NCI-H524 treated with DMSO at 0.1 percent for 48 hours (cell line): ENCODE results near the gene SLC25A26.
A peak's percentile ranks its signal among the peaks of the same experiment; 100 is the strongest.

Experiments
- DNase-seq: peaks from one replicate; lab custom pipeline; 2025; lab: John Stamatoyannopoulos, UW

The SLC25A26 gene

GRCh38 chr3:66396161-66396760, 175.5 kb downstream of the SLC25A26 start:
- no peak for DNase-seq

DNA sequence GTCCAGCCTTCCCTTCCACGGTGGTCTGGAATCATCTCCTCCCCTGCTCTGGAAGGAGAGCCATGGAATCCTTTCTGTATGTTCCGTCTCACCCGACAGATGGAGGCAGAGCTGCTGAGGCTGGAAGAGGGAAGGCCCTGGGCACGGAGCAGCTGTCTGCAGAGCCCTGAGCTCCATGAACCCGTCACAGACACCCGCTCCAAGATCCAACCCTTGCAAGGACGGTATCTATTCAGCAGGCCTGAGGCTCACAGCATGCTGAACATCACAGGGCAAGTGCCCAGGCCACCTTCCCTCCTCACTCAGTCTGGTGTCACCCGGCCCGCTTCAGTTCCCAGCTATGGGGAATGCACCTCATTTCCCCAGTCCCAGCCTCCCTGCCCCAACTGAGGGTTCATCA, 176.1 kb downstream of the SLC25A26 start:
- no peak for DNase-seq

DNA sequence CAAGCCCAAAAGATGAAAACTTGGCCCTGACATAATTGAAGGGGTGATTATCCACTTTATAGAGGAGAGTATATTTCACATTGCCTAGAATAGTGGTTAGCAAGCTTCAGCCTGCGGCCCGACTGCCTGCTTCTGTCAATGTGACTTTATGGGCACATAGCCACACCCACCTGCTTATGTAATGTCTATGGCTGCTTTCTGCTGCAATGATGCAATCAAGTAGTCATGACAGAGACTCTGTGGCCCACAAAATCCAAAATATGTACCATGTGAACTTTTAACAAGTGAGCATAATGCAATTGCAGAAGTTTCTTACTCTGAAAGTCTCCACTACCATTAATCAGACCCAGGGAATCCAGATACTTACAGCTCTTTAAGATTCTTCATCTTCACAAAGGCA, 176.9 kb downstream of the SLC25A26 start:
- no peak for DNase-seq

DNA sequence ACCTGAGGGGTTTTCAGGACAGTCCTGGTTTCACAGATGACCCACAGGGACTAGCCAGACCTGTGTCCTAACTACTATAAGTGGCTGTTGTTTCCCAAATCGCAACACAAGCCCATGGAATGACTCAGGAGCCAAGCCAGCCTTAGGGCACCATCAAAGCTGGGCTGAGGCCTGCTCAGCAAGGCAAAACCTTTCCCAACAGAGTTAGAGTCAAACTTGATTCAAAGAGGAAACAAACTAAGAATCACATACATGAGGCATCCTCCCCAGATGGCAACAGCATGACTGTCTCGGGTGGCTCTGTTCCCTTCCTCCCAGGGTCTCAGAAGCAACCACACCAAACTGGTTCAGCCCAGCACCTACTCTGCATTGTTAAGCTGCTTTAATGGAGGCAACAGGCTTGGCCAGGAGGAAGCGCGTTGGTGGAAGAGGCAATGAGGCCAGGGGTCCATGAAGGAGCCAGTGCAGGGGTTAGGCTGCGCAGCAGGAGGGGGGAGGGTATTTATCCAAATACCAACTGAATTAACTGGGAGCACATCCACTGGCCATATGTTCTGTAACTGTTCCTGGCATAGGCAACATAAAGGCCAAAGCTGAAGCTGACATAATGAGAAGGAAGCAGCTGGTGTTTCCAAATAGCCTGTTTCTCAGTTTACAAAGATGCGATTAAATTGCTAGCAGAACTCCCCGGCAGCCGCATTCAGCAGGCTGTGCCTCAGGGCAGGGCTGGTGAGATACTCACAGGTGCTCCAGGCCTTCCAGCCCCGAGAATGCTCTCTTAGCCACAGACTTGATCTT, 177.6 kb downstream of the SLC25A26 start:
- peak; percentile 96 for DNase-seq

DNA sequence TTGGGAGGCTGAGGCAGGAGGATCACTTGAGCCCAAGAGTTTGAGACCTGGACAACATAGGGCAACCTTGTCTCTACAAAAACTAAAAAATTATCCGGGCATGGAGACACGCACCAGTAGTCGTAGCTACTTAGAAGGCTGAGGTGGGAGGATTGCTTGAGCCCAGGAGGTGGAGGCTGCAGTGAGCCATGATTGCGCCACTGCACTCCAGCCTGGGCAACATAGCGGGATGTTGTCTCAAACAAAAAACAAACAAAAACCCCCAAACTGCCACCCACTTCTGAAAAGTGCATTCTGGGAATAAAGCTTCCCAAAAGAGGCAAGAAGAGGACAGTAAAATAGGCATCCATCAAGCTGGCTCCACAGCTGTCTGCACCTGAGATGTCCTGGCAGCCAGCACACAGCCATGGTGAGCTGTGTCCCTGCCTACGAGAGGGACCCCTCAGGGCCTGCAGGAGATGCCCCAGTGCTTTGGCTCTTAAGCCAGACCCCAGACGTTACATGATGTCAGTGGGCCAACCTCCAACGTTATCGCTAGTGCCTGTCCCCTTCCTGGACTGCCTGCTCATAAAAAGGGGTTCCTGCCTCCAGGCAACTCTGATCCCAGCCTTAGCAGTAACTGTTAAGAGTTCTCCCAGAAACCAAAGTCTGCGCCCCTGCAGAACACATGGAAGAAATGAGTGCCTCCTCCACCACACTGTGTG, 178.9 kb downstream of the SLC25A26 start:
- DNase-seq: no peak

GRCh38 chr3:66400411-66401156, 179.8 kb downstream of the SLC25A26 start:
- no peak for DNase-seq

DNA sequence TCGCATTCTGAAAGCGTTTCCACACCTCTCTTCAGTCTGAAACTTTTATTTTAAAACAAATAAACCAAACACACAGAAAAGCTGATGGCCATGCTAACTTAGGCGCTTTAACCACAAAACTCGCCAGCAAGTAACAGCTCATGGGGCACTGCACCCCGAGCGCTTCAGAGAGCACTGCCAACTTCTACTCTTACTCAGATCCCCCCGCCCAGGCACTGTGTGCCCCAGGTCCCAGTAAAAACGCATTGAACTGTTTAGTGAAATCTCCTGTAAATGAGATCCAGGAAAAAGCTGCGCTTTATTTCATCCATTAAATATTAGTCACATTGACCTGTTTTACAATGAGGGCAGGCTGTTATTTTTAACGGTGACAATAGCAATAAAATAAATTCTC, 180.4 kb downstream of the SLC25A26 start:
- DNase-seq: no peak

- DNase-seq: no peak
Measured at GRCh38 chr3:66401675-66402491, 181.1 kb downstream of the SLC25A26 start.

GRCh38 chr3:66402596-66403290, 181.9 kb downstream of the SLC25A26 start:
- DNase-seq: no peak

- DNase-seq: no peak
Measured at GRCh38 chr3:66403323-66403990, 182.7 kb downstream of the SLC25A26 start.

GRCh38 chr3:66404197-66404596, 183.4 kb downstream of the SLC25A26 start:
- DNase-seq: no peak

GRCh38 chr3:66404903-66405700, 184.3 kb downstream of the SLC25A26 start:
- DNase-seq: no peak

DNA sequence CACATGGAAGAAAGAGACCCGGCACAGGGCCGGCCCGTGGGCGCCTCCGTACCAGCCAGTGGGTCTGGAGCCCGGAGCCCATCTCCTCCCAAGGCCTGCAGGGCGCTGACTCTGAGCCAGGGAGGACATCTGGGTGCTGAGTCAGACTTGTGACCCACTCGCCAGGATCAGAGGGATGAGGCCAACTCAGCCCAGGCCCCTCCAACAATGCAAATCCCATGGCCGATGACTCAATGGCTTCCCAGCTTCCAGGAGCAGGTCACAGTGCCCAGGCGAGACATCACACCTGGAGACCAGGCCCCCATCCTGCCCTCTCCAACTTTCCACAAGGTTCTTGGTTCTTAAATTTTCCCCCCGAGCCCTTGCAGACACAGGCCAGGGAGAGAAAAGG, 184.9 kb downstream of the SLC25A26 start:
- no peak for DNase-seq

DNA sequence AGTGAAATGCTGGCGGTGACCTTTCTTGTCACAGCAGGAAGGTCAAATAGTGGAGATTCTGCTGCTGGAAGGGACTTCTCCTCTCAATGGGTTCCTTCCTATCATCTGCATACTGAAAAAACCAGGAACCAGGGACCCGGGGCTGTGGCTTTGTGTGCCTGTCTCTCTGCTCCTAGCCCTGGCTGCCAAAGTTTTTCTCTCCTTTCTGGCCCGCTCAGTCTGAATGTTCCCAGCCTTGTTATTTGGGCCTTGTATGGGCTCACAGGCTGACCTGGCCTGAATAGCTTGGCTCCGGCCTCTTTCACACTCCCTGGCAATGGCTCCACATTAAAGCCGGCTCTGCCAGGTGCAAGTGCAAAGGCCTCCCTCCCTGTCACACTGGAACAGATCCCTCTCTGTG, 185.4 kb downstream of the SLC25A26 start:
- DNase-seq: no peak

- no peak for DNase-seq
Measured at GRCh38 chr3:66406831-66407610, 186.2 kb downstream of the SLC25A26 start.

DNA sequence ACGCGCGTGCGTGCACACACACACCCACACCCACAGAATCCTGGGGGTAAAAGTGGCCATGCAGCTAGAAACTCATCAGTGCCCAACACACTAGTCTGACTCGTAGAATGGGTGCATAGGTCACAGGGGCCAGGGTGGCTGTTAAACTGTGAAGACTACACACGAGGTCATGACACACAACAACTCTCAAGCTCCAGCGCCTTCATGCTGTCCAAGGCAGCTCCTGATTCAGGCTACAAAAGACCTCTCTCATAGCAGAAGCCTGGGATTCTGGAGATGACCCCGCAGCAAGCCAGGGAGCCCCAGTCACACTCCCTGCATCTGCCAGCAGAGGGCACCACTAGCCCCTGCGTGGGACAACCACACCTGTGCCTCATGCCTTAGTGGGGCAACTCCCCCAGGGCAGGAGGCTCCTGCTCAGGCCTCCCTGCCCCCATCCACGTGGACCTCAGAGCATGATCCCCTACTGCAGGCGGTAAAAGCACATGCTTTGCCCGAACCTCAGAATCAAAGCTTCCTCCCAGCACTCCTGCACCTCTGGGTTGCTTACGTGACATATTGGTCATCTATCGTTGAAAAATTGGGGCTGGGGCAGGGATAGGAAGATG, 186.9 kb downstream of the SLC25A26 start:
- no peak for DNase-seq

DNA sequence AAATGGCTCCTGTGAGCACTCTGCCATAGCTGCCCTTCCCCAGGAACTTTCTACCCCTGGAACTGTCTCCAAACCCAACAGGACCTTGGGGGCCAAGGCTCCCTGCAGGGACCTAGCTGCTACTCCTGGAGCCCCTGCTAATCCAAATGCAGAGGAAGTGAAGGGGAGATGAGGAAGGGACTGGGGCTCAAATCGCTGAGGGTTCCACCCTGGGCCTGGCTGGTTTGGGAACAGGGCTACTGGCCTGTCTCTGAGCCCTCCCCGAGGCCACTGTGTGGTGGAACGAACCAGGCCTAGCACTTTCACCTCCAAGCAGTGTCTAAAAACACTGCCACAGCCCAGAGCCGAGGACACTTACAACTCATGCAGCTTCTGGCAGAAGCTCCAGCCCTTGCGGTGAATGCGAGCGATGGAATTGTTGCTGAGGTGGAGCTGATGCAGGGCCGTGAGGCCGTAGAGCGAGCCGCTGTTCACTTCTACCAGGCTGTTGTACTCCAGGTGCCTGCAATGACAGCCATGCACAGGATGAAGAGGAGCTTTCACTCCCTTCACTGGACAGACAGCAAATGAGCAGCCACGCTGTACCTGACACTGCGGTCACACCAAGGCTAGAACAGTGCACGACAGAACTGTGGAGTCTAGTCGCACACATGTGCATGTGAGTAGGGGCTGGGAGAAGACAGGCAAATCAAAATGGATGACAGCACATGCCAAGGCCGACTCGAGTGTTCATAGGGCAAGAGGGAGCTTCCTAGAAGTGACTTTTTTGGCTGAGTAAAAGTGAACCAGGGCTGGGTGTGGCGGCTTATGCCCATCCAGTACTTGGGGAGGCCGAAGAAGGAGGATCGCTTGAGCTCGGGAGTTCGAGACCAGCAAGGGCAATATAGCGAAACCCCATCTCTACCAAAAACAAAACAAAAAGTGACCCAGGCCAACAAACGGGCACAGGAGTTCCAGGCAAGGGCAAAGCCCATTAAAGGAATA, 189.3 kb downstream of the SLC25A26 start:
- no peak for DNase-seq
